Vagina (tissue), 2 donors: ENCODE results near the gene NCBP2L. TPM values are rescaled to one million over a fixed set of nuclear protein-coding genes. Genes with fewer than 3 reads are reported as not detected.

Experiments used
- DNase-seq, 2 donors: peaks; one replicate each; pipeline ENCODE4 v3.0.0-alpha.2; 2017; ENCODE audit errors: extremely low spot score in 2 of 2
- H3K27ac ChIP-seq: fragments of 200-600 bp; sonication (generic); one replicate; pipeline ENCODE4 v1.5.1; 2019
- H3K27me3 ChIP-seq: fragments of 200-600 bp; sonication (generic); one replicate; pipeline ENCODE4 v1.5.1; 2019
- H3K36me3 ChIP-seq, 2 donors: fragments of 200-600 bp; sonication (generic); one replicate each; pipeline ENCODE4 v1.5.1; 2017 to 2019
- H3K4me1 ChIP-seq: fragments of 200-600 bp; sonication (generic); one replicate; pipeline ENCODE4 v1.5.1; 2019
- H3K4me3 ChIP-seq, 2 donors: fragments of 200-600 bp; sonication (generic); 1 replicate in 1 of 2; 2 replicates in 1 of 2; pipeline ENCODE4 v1.5.1; 2016 to 2019
- H3K9me3 ChIP-seq: fragments of 200-600 bp; sonication (generic); one replicate; pipeline ENCODE4 v1.5.1; 2019
- CTCF ChIP-seq, 3 experiments: fragments of 450-650 bp in 2 of 3; fragments of 200-600 bp in 1 of 3; sonication (generic) in 1 of 3; IDR thresholded peaks; one replicate each; pipeline ENCODE4 v1.5.1; 2017 to 2019; ENCODE audit warnings: antibody characterized with exemption in 3 of 3, mild to moderate bottlenecking in 2 of 3, moderate library complexity in 2 of 3
- POLR2A ChIP-seq, 2 donors: fragments of 450-650 bp; IDR thresholded peaks; one replicate each; pipeline ENCODE4 v1.6.1; 2017; ENCODE audit warnings: antibody characterized with exemption in 2 of 2, mild to moderate bottlenecking in 2 of 2, moderate library complexity in 2 of 2
- POLR2AphosphoS5 ChIP-seq, 2 donors: sonication (generic); formaldehyde crosslinking; IDR thresholded peaks; one replicate each; pipeline ENCODE4 v1.9.0; 2017; ENCODE audit warnings: antibody characterized with exemption in 2 of 2, mild to moderate bottlenecking in 2 of 2, low read depth in 1 of 2; ENCODE audit not compliant: insufficient read depth in 1 of 2
- intact Hi-C: fragments of 100-400 bp; cut with DNase I; formaldehyde crosslinking; loops from one replicate; pipeline ENCODE4 v1.15.1; 2023
- total RNA-seq: library from RNA; depleted of rRNA; stranded (reverse); fragments of >200 nt; gene quantifications from one replicate; pipeline ENCODE4 v1.2.3, GENCODE V29; 2016

Gene NCBP2L
- total RNA-seq, 1 donor from 2014 or later, result not detected

GRCh38 chrX:107834275-107835201 is 57.0 kb downstream of the NCBP2L start:
- TF ChIP-seq CTCF (IDR thresholded peaks at IDR 0.05) (no peak), POLR2A (IDR thresholded peaks at IDR 0.05) (no peak), POLR2AphosphoS5 (IDR thresholded peaks at IDR 0.05; ENCODE audit: insufficient read depth in 1 of 2, low read depth in 1 of 2) (no peak)
- no peaks in the 10 kb centered on the region for H3K36me3 ChIP-seq
- intact Hi-C loops, result no loop called here
- no peaks in the 10 kb centered on the region for H3K9me3 ChIP-seq
- no peak for DNase-seq
- H3K27ac ChIP-seq, result no peak overlapping the region
- no peaks in the 10 kb centered on the region for H3K27me3 ChIP-seq
- no peaks in the 10 kb centered on the region for H3K4me1 ChIP-seq
- H3K4me3 ChIP-seq, result no peak overlapping the region

- H3K36me3 ChIP-seq, result no peaks in the 10 kb centered on the region
- TF ChIP-seq POLR2AphosphoS5 (IDR thresholded peaks at IDR 0.05; ENCODE audit: insufficient read depth in 1 of 2, low read depth in 1 of 2) (no peak), CTCF (IDR thresholded peaks at IDR 0.05) (no peak), POLR2A (IDR thresholded peaks at IDR 0.05) (no peak)
- H3K27ac ChIP-seq, result no peak overlapping the region
- H3K4me3 ChIP-seq, result no peak overlapping the region
- intact Hi-C loops, result no loop called here
- no peak for DNase-seq
- H3K9me3 ChIP-seq, result no peaks in the 10 kb centered on the region
- no peaks in the 10 kb centered on the region for H3K4me1 ChIP-seq
- H3K27me3 ChIP-seq, result no peaks in the 10 kb centered on the region
These were observed 59.4 kb downstream of the NCBP2L start for GRCh38 chrX:107836958-107837357.

- TF ChIP-seq POLR2A (IDR thresholded peaks at IDR 0.05), result no peak
These were observed 63.4 kb downstream of the NCBP2L start for GRCh38 chrX:107840971-107841370.

GRCh38 chrX:107842715-107843400 is 65.3 kb downstream of the NCBP2L start:
- no peaks in the 10 kb centered on the region for H3K9me3 ChIP-seq
- no peaks in the 10 kb centered on the region for H3K36me3 ChIP-seq
- H3K4me3 ChIP-seq, result no peak overlapping the region
- H3K27me3 ChIP-seq, result no peaks in the 10 kb centered on the region
- no peak for DNase-seq
- no peak overlapping the region for H3K27ac ChIP-seq
- intact Hi-C loops, result no loop called here
- TF ChIP-seq CTCF (IDR thresholded peaks at IDR 0.05) (no peak), POLR2AphosphoS5 (IDR thresholded peaks at IDR 0.05; ENCODE audit: insufficient read depth in 1 of 2, low read depth in 1 of 2) (no peak), POLR2A (IDR thresholded peaks at IDR 0.05) (no peak)
- no peaks in the 10 kb centered on the region for H3K4me1 ChIP-seq

More at GRCh38 chrX:107840971-107841370, 63.4 kb downstream of the NCBP2L start:
- Histone ChIP-seq H3K4me1 (no peaks in the 10 kb centered on the region), H3K4me3 (no peak overlapping the region), H3K27me3 (no peaks in the 10 kb centered on the region), H3K27ac (no peak overlapping the region), H3K36me3 (no peaks in the 10 kb centered on the region), H3K9me3 (no peaks in the 10 kb centered on the region)
- DNase-seq, result no peak
- intact Hi-C loops, result no loop called here

Other genes with a start within 250 kb of the NCBP2L start
- 19.9 TPM for gene PRPS1, start 149.2 kb upstream of the NCBP2L start, total RNA-seq
- gene TSC22D3, start 1.9 kb upstream of the NCBP2L start, total RNA-seq, result 780 TPM
- gene MID2, start 48.1 kb downstream of the NCBP2L start, total RNA-seq, result 25.5 TPM
- not detected for gene TEX13B, start 204.6 kb downstream of the NCBP2L start, total RNA-seq